Heart left ventricle (tissue), 16 donors: ENCODE measurements around the gene ARHGEF37. TPM values are rescaled to one million over a fixed set of nuclear protein-coding genes. Genes with fewer than 3 reads are reported as not detected.
A peak's percentile ranks its signal among the peaks of the same experiment; 100 is the strongest.

Source experiments
- ATAC-seq, 4 donors: fragments of 200-7000 bp; cut with Tn5 transposase; one replicate each; pipeline ENCODE4 v1.9.1; 2020 to 2022; ENCODE audit warnings: moderate library complexity in 4 of 4, mild to moderate bottlenecking in 3 of 4, moderate number of reproducible peaks in 1 of 4
- DNase-seq, 5 donors: peaks; one replicate each; pipeline ENCODE4 v3.0.0-alpha.2; 2020
- H3K27ac ChIP-seq, 12 donors: fragments of 200-600 bp; sonication (generic) in 4 of 12; one replicate each; pipeline versions ENCODE4 v1.5.0 to v1.8.0; 2016 to 2022; ENCODE audit warnings: mild to moderate bottlenecking in 2 of 12
- H3K27me3 ChIP-seq, 9 donors: fragments of 200-600 bp; sonication (generic) in 2 of 9; one replicate each; pipeline versions ENCODE4 v1.5.1 to v1.8.0; 2016 to 2022; ENCODE audit warnings: mild to moderate bottlenecking in 3 of 9
- H3K36me3 ChIP-seq, 9 donors: fragments of 200-600 bp; sonication (generic) in 2 of 9; one replicate each; pipeline versions ENCODE4 v1.5.0 to v1.8.0; 2018 to 2022; ENCODE audit warnings: mild to moderate bottlenecking in 2 of 9
- H3K4me1 ChIP-seq, 12 donors: fragments of 200-600 bp; sonication (generic) in 4 of 12; one replicate each; pipeline versions ENCODE4 v1.5.0 to v1.8.0; 2016 to 2022; ENCODE audit warnings: mild to moderate bottlenecking in 3 of 12
- H3K4me3 ChIP-seq, 12 donors: fragments of 200-600 bp; sonication (generic) in 4 of 12; one replicate each; pipeline versions ENCODE4 v1.5.0 to v1.8.0; 2017 to 2022; ENCODE audit warnings: mild to moderate bottlenecking in 9 of 12, moderate library complexity in 4 of 12
- H3K9me3 ChIP-seq, 12 donors: fragments of 200-600 bp; sonication (generic) in 4 of 12; one replicate each; pipeline versions ENCODE4 v1.5.0 to v1.8.0; 2016 to 2022; ENCODE audit warnings: mild to moderate bottlenecking in 1 of 12
- CTCF ChIP-seq, 12 donors: fragments of 200-600 bp; sonication (generic) in 4 of 12; IDR thresholded peaks; one replicate each; pipeline versions ENCODE4 v1.5.0 to v1.8.0; 2018 to 2022; ENCODE audit warnings: antibody characterized with exemption in 12 of 12, mild to moderate bottlenecking in 5 of 12
- POLR2A ChIP-seq, 2 donors: fragments of 450-650 bp; IDR thresholded peaks; one replicate each; pipeline ENCODE4 v1.6.1; 2017; ENCODE audit warnings: antibody characterized with exemption in 2 of 2, mild to moderate bottlenecking in 2 of 2, moderate library complexity in 2 of 2
- WGBS, 4 donors: extraction: QIAGEN DNeasy Blood & Tissue Kit in 2 of 4; methylation state at CpG; one replicate each; pipeline versions ENCODE4 v1.1.5 to v1.1.7; 2013 to 2018; 5-methylcytosine and 5-hydroxymethylcytosine counted together
- intact Hi-C, 10 donors: fragments of 100-400 bp; cut with DNase I; formaldehyde crosslinking; loops; one replicate each; pipeline versions ENCODE4 v1.11.1 to v1.14.2; 2022
- polyA plus RNA-seq, 2 donors: library from polyadenylated mRNA; stranded (reverse); fragments of 200-250 nt; gene quantifications; one replicate each; pipeline ENCODE4 v1.2.3, GENCODE V29; 2013
- total RNA-seq, 9 donors: library from RNA; depleted of rRNA in 2 of 9; stranded (reverse); fragments of >200 nt in 2 of 9; fragmentation: NEBNext Ultra II Directional in 3 of 9; extraction: Animal tissue kit (Norgen Biotek cat#: 25700) in 3 of 9; gene quantifications; one replicate each; pipeline versions ENCODE4 v1.1.0 to v1.2.4, GENCODE V29; 2016 to 2023
- donor health status: ischemic (EF 13 %, LVEDD 7.1; RV severe dilation, severe dysfunction).
- donor health status: healthy with polysubstance abuse.
- donor health status: DM: no; HTN: yes; CAD: no.
- donor health status: DM: no; HTN: no; CAD: no.
- donor health status: ischemic (EF 25% LVEDD 6.9; RV normal size, moderate dysfunction).
- donor health status: ischemic (EF 25% LVEDD 5.7; RV mildly dilated, moderate dysfunction).
- donor health status: healthy.
- donor health status: DM: yes; HTN: yes; CAD: no.
- donor health status: ischemic (EF 35%, LVEDD 5.7; RV mildly dilated, moderate dysfunction).
- donor health status: nonischemic (EF 11% LVEDD 7.7; RV severe dilation, severe dysfunction).
- donor health status: DM: yes; HTN: yes; CAD: no.
- donor health status: PGD.
- donor health status: ischemic (EF 29% LVEDD 5.4; RV normal size, mild dysfunction).
- donor health status: nonischemic (EF 23%, LVEDD 6.1; RV moderate dilation, normal function).

Gene ARHGEF37
- total and polyA plus RNA-seq, 11 donors: 8.1 to 28.5 (median 17.9) TPM

GRCh38 chr5:149679876-149680809 is 98.8 kb downstream of the ARHGEF37 start:
- 44 to 51% (median 47%) methylated on average over 7 of the region's 7 CpGs for WGBS, 4 donors
- Histone ChIP-seq H3K4me3 (no peak overlapping the region), H3K36me3 (no peaks in the 10 kb centered on the region), H3K4me1 (peaks cover 0 to 79% (median 34%) of the 10 kb centered on the region in 12 donors), H3K27me3 (no peaks in the 10 kb centered on the region), H3K27ac (peak overlapping the region; percentile 72 to 99 (median 88)), H3K9me3 (no peaks in the 10 kb centered on the region)
- DNase-seq (peak in 4 of 5 donors; percentile 36 to 68 (median 56)), ATAC-seq (peak; percentile 16 to 46 (median 40))
- intact Hi-C loops: loop anchor here in 2 of 10 donors (5.0 kb wide), 1 partner anchor 52 kb away; the partner anchor contains the start of gene PPARGC1B (in 2 of the 2)
- TF ChIP-seq POLR2A (IDR thresholded peaks at IDR 0.05) (no peak), CTCF (IDR thresholded peaks at IDR 0.05) (no peak)

DNA sequence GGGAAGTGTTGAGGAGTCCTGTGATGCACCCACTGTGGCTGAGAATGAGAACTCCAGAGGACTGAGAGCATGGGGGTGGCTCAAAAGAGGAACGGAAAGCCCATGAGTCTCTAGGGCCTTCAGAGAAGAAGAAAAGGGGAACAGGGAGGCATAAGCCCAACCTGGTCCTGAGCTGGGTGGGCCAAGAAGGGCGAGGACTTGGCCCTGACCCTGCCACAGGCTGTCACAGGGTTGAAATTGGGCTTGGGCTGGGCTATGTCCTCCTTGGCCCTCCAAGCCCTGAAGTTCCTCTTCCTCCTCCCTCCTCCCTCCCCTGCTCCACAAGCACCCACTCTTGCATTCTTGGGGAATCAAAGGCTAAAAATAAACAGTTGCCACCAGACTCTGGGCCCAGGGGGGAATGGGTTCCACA is 99.5 kb downstream of the ARHGEF37 start:
- TF ChIP-seq CTCF (IDR thresholded peaks at IDR 0.05) (no peak), POLR2A (IDR thresholded peaks at IDR 0.05) (no peak)
- 36 to 62% (median 48%) methylated on average over 2 of the region's 2 CpGs for WGBS, 4 donors
- ATAC-seq (peak; percentile 72 to 87 (median 80)), DNase-seq (peak; percentile 56 to 80 (median 70))
- Histone ChIP-seq H3K27ac (peak overlapping the region; percentile 72 to 99 (median 88)), H3K4me1 (peaks cover 0 to 73% (median 33%) of the 10 kb centered on the region in 12 donors), H3K27me3 (no peaks in the 10 kb centered on the region), H3K9me3 (no peaks in the 10 kb centered on the region), H3K36me3 (no peaks in the 10 kb centered on the region), H3K4me3 (no peak overlapping the region)
- intact Hi-C loops: loop anchor here in 1 of 10 donors (5.0 kb wide), 1 partner anchor 51 kb away; the partner anchor contains the start of gene PPARGC1B

DNA sequence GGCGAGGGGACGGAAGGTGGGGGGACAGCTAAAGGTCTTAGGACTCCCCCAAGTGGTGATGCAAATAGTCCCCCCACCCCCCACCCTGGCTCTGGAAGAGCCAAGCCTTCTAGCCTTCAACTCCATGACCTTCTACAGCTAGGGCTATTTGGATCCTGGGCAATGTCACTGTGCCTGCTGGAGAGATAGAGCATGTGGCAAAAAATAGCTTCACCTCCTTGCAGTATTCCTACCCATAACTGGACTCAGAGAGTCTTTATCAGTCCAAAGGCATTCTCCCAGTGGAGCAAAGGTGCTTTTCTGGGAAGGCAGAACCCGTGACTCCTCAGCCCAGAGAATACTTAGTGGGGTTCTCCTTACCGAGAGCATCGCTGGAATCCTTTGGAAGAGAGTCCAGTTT is 100.0 kb downstream of the ARHGEF37 start:
- Histone ChIP-seq H3K9me3 (no peaks in the 10 kb centered on the region), H3K27me3 (no peaks in the 10 kb centered on the region), H3K36me3 (no peaks in the 10 kb centered on the region), H3K4me3 (no peak overlapping the region), H3K27ac (peak overlapping the region; percentile 72 to 99 (median 88)), H3K4me1 (peaks cover 0 to 69% (median 32%) of the 10 kb centered on the region in 12 donors)
- DNase-seq (peak in 3 of 5 donors; percentile 30 to 57 (median 40)), ATAC-seq (peak; percentile 81 to 92 (median 89))
- 42 to 65% (median 55%) methylated on average over 4 to 5 of the region's 5 CpGs for WGBS, 4 donors
- TF ChIP-seq POLR2A (IDR thresholded peaks at IDR 0.05): no peak
- peak in 1 of 12 donors; percentile 5 for TF ChIP-seq CTCF (IDR thresholded peaks at IDR 0.05)
- intact Hi-C loops: loop anchor here in 1 of 10 donors (5.0 kb wide), 1 partner anchor 51 kb away; the partner anchor contains the start of gene PPARGC1B

DNA sequence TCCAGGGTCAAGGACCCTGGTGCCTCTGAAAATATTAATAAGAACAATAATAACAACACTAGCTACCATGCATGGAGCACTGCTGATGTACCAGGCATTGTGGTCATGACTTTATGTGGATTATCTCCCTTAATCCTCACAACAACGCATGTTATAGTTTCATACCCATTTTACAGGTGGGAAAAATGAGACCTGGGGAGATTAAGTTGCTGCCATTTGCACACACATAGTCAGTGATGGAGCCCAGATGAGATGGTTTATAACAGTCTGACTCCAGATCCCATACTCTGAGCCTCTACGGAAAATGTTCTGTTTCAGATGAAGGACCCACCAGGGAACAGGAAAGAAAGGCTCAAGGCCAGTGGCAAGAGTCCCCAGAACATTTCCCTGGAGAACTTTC is 100.6 kb downstream of the ARHGEF37 start:
- Histone ChIP-seq H3K4me3 (no peak overlapping the region), H3K36me3 (no peaks in the 10 kb centered on the region), H3K27me3 (no peaks in the 10 kb centered on the region), H3K4me1 (peaks cover 0 to 62% (median 25%) of the 10 kb centered on the region in 12 donors), H3K27ac (peak overlapping the region; percentile 72 to 99 (median 88)), H3K9me3 (no peaks in the 10 kb centered on the region)
- TF ChIP-seq CTCF (IDR thresholded peaks at IDR 0.05) (no peak), POLR2A (IDR thresholded peaks at IDR 0.05) (no peak)
- intact Hi-C loops: loop anchor here in 1 of 10 donors (5.0 kb wide), 1 partner anchor 50 kb away; the partner anchor contains the start of gene PPARGC1B
- WGBS, 4 donors: 91 to 99% (median 96%) methylated on average over 2 of the region's 2 CpGs
- no peak for ATAC-seq
- no peak for DNase-seq
